Measurements from ENCODE around the gene PDIA3. TPM values are rescaled to one million over a fixed set of nuclear protein-coding genes. Genes with fewer than 3 reads are reported as not detected.
"Not testable (repeated sequence)": the region's sequence is repeated elsewhere in the genome, so short reads cannot be mapped to it uniquely, and the experiment has no call there.

PDIA3 gene
- total RNA-seq, result 100 to 1,000 TPM; 127 to 397 (median 183) TPM
- 100 to 1,000 TPM; 256 to 301 TPM for polyA plus RNA-seq
- total RNA-seq, result 235 reads per million, percentile 94 among the genes with 10 or more reads in this experiment

DNA sequence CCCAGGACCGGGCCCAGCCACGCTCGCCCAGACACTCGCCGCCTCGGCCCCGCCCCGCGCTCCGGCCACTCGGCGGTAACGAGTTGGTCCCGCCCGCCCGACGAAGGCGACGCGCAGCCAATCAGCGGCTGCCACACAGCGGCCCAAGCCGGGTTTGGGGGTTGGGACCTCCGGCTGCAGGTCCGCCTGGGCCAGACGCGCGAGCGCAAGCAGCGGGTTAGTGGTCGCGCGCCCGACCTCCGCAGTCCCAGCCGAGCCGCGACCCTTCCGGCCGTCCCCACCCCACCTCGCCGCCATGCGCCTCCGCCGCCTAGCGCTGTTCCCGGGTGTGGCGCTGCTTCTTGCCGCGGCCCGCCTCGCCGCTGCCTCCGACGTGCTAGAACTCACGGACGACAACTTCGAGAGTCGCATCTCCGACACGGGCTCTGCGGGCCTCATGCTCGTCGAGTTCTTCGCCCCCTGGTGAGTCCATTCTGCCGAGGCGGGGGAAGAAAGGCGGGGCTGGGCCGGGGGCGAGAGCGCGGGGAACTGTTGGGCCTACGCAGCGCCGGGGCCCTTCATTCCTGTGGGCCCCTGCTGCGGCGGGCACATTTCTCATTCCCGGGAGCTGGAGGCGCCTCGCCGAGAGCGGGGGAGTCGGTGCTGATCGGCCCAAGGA lies at the start of gene PDIA3:
Gene PDIA3 (plus strand): TSS at position 194 of the 658 bp plus-strand sequence. CDS start 102 bp downstream, at position 296.
- H3K9me3 ChIP-seq (ENCODE audit: control insufficient read depth in 2 of 3, low read length in 3 of 3); CTCF ChIA-PET; H3K9me3 Mint-ChIP-seq; H3K27me3 Mint-ChIP-seq; H3K27me3 ChIP-seq (ENCODE audit: control insufficient read depth in 2 of 2, insufficient read depth in 2 of 2, low read length in 2 of 2): not testable (repeated sequence)
- H3K27ac ChIP-seq (ENCODE audit: low read depth, low read length), result peak within 1 kb of the TSS; percentile 92
- Mint-ChIP-seq H3K4me1 (peaks cover 19 to 45% (median 35%) of the 10 kb centered on the region in 7 donors), H3K36me3 (peaks cover 0 to 13% (median 3%) of the 10 kb centered on the region in 5 donors), H3K4me3 (peak within 1 kb of the TSS; percentile 92 to 98 (median 96)), H3K27ac (peak within 1 kb of the TSS; percentile 93 to 98 (median 96))
- ATAC-seq (peak; percentile 87), DNase-seq (peak; percentile 79 to 94 (median 82))
- peak within 1 kb of the TSS; percentile 89 for H3K4me3 ChIP-seq (ENCODE audit: low read length)
- H3K36me3 ChIP-seq (ENCODE audit: control insufficient read depth in 2 of 3, insufficient read depth in 3 of 3, low read length in 3 of 3), result peaks cover 0 to 12% (median 0%) of the 10 kb centered on the region in 3 experiments
- peaks cover 20 to 36% of the 10 kb centered on the region in 2 donors for H3K4me1 ChIP-seq (ENCODE audit: control insufficient read depth in 2 of 2, insufficient read depth in 2 of 2, low read length in 2 of 2)
- intact Hi-C loops (cut with micrococcal nuclease), result loop anchor here (1.0 to 5.0 kb wide), 13 partner anchors 31 to 1474 kb away; partner anchors contain the start of genes MFAP1 (in 2 of the 2), SERF2 (in 2 of the 2), CTDSPL2 (in 1 of the 2) and EIF3J (in 1 of the 2)
- POLR2A ChIA-PET, result interaction anchor here (0.7 to 2.8 kb wide), 6 partner anchors 10 to 54 kb away, joined by 3 to 11 read pairs (median 6); partner anchors contain the start of genes ELL3, HYPK, SERF2 and SERINC4

DNA sequence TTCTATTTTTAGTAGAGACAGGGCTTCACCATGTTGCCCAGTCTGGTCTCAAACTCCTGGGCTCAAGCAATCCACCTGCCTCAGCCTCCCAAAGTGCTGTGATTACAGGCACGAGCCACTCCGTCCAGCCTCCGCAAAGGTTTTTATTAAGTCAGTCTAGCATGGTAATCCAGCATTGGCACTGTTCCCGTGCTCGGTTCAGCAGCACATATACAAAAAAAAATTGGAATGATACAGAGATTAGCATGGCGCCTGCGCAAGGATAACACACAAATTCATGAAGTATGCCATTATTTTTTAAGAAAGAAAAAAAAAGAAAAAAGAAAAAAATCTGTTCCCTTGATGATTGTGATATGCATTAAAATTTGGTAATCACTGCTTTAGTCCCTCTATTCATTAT lies 44.1 kb upstream of the PDIA3 start:
- peaks cover 9 to 26% (median 15%) of the 10 kb centered on the region in 5 donors for H3K27me3 Mint-ChIP-seq
- intact Hi-C loops (cut with micrococcal nuclease), result no loop called here
- H3K4me3 Mint-ChIP-seq, result no peak overlapping the region
- CTCF ChIA-PET, result no interaction called here
- no peaks in the 10 kb centered on the region for H3K9me3 ChIP-seq (ENCODE audit: control insufficient read depth in 2 of 3, low read length in 3 of 3)
- POLR2A ChIA-PET, result no interaction called here
- no peaks in the 10 kb centered on the region for H3K4me1 ChIP-seq (ENCODE audit: control insufficient read depth in 2 of 2, insufficient read depth in 2 of 2, low read length in 2 of 2)
- H3K4me1 Mint-ChIP-seq, result peaks cover 0 to 1% (median 0%) of the 10 kb centered on the region in 7 donors
- no peak overlapping the region for H3K27ac ChIP-seq (ENCODE audit: low read depth, low read length)
- H3K36me3 Mint-ChIP-seq, result peaks cover 0 to 4% (median 0%) of the 10 kb centered on the region in 5 donors
- H3K4me3 ChIP-seq (ENCODE audit: low read length), result no peak overlapping the region
- H3K36me3 ChIP-seq (ENCODE audit: control insufficient read depth in 2 of 3, insufficient read depth in 3 of 3, low read length in 3 of 3), result no peaks in the 10 kb centered on the region
- no peak overlapping the region for H3K27ac Mint-ChIP-seq
- DNase-seq (no peak), ATAC-seq (no peak)
- H3K9me3 Mint-ChIP-seq, result peaks cover 0 to 2% (median 0%) of the 10 kb centered on the region in 11 donors
- H3K27me3 ChIP-seq (ENCODE audit: control insufficient read depth in 2 of 2, insufficient read depth in 2 of 2, low read length in 2 of 2), result no peaks in the 10 kb centered on the region

DNA sequence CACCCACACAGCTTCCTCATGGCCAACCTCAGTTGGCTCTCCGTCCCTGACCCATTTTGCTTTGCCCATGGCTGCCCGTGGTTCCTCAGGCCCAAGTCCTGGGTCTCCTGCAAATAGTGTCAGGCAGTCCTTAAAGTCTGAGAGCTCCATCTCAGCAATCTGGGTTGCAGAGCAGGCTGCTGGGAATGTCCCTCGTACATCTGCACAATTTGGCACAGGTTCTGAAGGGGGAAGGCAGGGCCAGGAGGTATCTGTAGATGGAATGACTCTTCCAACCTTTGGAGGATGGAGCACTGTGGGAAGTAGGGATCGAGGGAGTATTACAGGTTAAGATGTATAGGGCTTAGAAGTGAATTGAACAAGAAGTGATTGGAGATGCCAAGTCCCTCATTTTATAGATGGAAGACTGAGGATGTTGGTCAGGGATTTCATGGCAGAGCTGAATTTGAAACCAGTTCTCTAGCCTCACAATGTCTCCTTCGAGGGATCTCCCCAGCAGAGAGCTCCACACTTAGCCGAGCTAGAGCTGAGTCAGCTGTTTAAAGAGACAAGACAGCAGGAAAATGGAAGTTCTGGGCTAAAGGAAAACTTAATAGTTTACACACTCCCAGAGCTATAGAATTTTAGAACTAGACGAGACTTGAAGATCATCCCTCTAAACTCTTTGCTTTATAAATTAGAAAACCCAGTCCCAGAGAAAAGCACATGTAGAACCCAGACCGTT lies 43.4 kb upstream of the PDIA3 start:
- Histone ChIP-seq H3K36me3 (ENCODE audit: control insufficient read depth in 2 of 3, insufficient read depth in 3 of 3, low read length in 3 of 3) (no peaks in the 10 kb centered on the region), H3K9me3 (ENCODE audit: control insufficient read depth in 2 of 3, low read length in 3 of 3) (no peaks in the 10 kb centered on the region), H3K27ac (ENCODE audit: low read depth, low read length) (no peak overlapping the region), H3K4me1 (ENCODE audit: control insufficient read depth in 2 of 2, insufficient read depth in 2 of 2, low read length in 2 of 2) (no peaks in the 10 kb centered on the region), H3K4me3 (ENCODE audit: low read length) (no peak overlapping the region), H3K27me3 (ENCODE audit: control insufficient read depth in 2 of 2, insufficient read depth in 2 of 2, low read length in 2 of 2) (no peaks in the 10 kb centered on the region)
- peaks cover 0 to 1% (median 0%) of the 10 kb centered on the region in 7 donors for H3K4me1 Mint-ChIP-seq
- peaks cover 0 to 2% (median 0%) of the 10 kb centered on the region in 11 donors for H3K9me3 Mint-ChIP-seq
- peaks cover 0 to 4% (median 0%) of the 10 kb centered on the region in 5 donors for H3K36me3 Mint-ChIP-seq
- CTCF ChIA-PET, result no interaction called here
- DNase-seq, result no peak
- POLR2A ChIA-PET, result no interaction called here
- intact Hi-C loops (cut with micrococcal nuclease), result no loop called here
- no peak overlapping the region for H3K27ac Mint-ChIP-seq
- no peak overlapping the region for H3K4me3 Mint-ChIP-seq
- ATAC-seq, result no peak
- H3K27me3 Mint-ChIP-seq, result peaks cover 3 to 19% (median 11%) of the 10 kb centered on the region in 5 donors

DNA sequence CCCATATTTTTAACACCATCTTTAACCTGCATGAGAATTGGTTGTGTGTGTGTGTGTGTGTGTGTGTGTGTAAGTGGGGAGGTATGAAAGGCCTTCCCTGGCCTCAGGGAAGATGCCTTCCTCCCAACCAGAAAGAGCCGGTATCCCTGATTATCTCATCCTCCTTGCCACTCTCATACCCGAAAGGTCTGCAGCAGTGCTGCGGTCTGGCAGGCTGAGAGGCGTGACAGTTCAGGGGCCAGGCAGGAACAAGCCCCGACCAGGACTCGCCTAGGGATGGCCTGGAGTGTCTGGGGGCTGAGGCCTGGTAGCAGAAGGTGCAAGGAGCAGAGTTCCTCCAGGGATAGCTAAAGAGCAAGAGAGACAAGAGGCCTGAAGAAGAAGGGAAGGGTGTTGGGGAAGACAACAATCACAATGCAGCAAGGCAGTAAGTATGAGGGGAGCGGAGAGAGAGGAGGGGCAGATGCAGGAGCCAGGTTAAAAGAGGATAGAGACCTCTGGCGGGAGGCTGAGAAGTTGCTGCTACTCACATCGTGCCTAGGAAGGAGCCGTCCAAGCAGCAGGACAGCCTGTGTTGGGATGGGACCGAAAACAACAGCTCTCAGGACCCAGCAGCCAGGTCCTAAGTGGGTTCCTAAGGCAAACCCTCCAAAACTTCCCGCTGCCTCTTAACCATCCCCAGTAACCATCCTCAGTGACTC lies 35.7 kb upstream of the PDIA3 start:
- H3K27me3 ChIP-seq (ENCODE audit: control insufficient read depth in 2 of 2, insufficient read depth in 2 of 2, low read length in 2 of 2); H3K27ac Mint-ChIP-seq; POLR2A ChIA-PET; H3K9me3 Mint-ChIP-seq; H3K4me3 Mint-ChIP-seq; DNase-seq; H3K27ac ChIP-seq (ENCODE audit: low read depth, low read length); H3K4me1 ChIP-seq (ENCODE audit: control insufficient read depth in 2 of 2, insufficient read depth in 2 of 2, low read length in 2 of 2); H3K4me3 ChIP-seq (ENCODE audit: low read length); intact Hi-C loops (cut with micrococcal nuclease); H3K27me3 Mint-ChIP-seq; H3K36me3 ChIP-seq (ENCODE audit: control insufficient read depth in 2 of 3, insufficient read depth in 3 of 3, low read length in 3 of 3); CTCF ChIA-PET; H3K36me3 Mint-ChIP-seq; H3K4me1 Mint-ChIP-seq; H3K9me3 ChIP-seq (ENCODE audit: control insufficient read depth in 2 of 3, low read length in 3 of 3); ATAC-seq: not testable (repeated sequence)

DNA sequence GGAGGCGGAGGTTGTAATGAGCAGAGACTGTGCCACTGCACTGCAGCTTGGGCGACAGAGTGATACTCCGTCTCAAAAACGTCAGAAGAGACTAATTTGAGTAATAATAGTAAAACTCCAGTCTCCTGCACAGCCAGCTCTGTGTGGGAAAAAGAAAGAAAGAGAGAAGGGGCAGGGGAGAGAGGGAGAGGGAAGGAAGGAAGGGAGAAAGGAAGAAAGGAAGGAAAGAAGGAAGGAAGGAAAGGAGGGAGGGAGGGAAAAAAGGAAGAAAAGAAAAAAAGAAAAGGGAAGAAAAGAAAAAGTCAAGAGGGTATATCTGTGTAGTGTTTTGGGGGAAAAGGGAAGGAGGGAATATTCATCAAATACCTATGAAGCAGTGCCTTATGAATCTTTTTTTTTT lies 23.1 kb upstream of the PDIA3 start:
- Histone ChIP-seq H3K4me3 (ENCODE audit: low read length) (no peak overlapping the region), H3K9me3 (ENCODE audit: control insufficient read depth in 2 of 3, low read length in 3 of 3) (no peaks in the 10 kb centered on the region), H3K36me3 (ENCODE audit: control insufficient read depth in 2 of 3, insufficient read depth in 3 of 3, low read length in 3 of 3) (no peaks in the 10 kb centered on the region), H3K27me3 (ENCODE audit: control insufficient read depth in 2 of 2, insufficient read depth in 2 of 2, low read length in 2 of 2) (no peaks in the 10 kb centered on the region), H3K4me1 (ENCODE audit: control insufficient read depth in 2 of 2, insufficient read depth in 2 of 2, low read length in 2 of 2) (no peaks in the 10 kb centered on the region), H3K27ac (ENCODE audit: low read depth, low read length) (no peak overlapping the region)
- ATAC-seq, result no peak
- CTCF ChIA-PET, result no interaction called here
- H3K27me3 Mint-ChIP-seq, result peaks cover 3 to 17% (median 5%) of the 10 kb centered on the region in 5 donors
- H3K27ac Mint-ChIP-seq, result no peak overlapping the region
- intact Hi-C loops (cut with micrococcal nuclease), result no loop called here
- no peaks in the 10 kb centered on the region for H3K9me3 Mint-ChIP-seq
- POLR2A ChIA-PET, result no interaction called here
- H3K4me1 Mint-ChIP-seq, result no peaks in the 10 kb centered on the region
- no peaks in the 10 kb centered on the region for H3K36me3 Mint-ChIP-seq
- no peak overlapping the region for H3K4me3 Mint-ChIP-seq
- no peak for DNase-seq

DNA sequence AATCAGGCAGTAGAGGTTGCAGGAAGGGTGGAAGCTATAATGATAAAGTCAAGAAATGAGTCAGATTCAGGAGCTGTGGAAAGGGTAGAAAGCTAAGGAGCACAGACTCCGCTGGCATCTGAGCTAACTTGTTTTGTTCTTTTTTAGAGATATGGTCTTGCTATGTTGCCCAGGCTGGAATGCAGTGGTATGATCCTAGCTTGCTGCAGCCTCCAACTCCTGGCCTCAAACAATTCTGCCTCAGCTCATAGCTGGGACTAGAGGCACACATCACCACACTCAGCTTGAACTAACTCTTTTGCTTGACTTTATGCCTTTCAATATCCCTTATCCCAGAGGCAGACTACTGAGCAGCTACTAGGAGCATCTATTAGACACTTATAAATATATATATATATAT lies 19.9 kb upstream of the PDIA3 start:
- H3K27ac ChIP-seq (ENCODE audit: low read depth, low read length); H3K4me1 ChIP-seq (ENCODE audit: control insufficient read depth in 2 of 2, insufficient read depth in 2 of 2, low read length in 2 of 2); H3K27me3 Mint-ChIP-seq; intact Hi-C loops (cut with micrococcal nuclease); H3K4me3 Mint-ChIP-seq; H3K27me3 ChIP-seq (ENCODE audit: control insufficient read depth in 2 of 2, insufficient read depth in 2 of 2, low read length in 2 of 2); ATAC-seq; H3K9me3 Mint-ChIP-seq; H3K4me3 ChIP-seq (ENCODE audit: low read length); H3K4me1 Mint-ChIP-seq; H3K27ac Mint-ChIP-seq; POLR2A ChIA-PET; H3K9me3 ChIP-seq (ENCODE audit: control insufficient read depth in 2 of 3, low read length in 3 of 3); DNase-seq; CTCF ChIA-PET; H3K36me3 ChIP-seq (ENCODE audit: control insufficient read depth in 2 of 3, insufficient read depth in 3 of 3, low read length in 3 of 3); H3K36me3 Mint-ChIP-seq: not testable (repeated sequence)
